Uterus (tissue), 2 donors: ENCODE measurements around the gene SCN1B.

ENCODE experiments used
- POLR2A ChIP-seq, 2 donors: fragments of 450-650 bp; IDR thresholded peaks; one replicate each; pipeline ENCODE4 v1.6.1; 2016; ENCODE audit warnings: antibody characterized with exemption in 2 of 2, mild to moderate bottlenecking in 1 of 2, moderate library complexity in 1 of 2
- TF ChIP-seq, protein P1 (sequence below), 4 experiments: fragments of 200-600 bp in 2 of 4; fragments of 450-650 bp in 2 of 4; sonication (generic) in 2 of 4; IDR thresholded peaks; one replicate each; pipeline ENCODE4 v1.5.1; 2016 to 2019; ENCODE audit warnings: antibody characterized with exemption in 4 of 4, mild to moderate bottlenecking in 2 of 4, moderate library complexity in 1 of 4

DNA sequence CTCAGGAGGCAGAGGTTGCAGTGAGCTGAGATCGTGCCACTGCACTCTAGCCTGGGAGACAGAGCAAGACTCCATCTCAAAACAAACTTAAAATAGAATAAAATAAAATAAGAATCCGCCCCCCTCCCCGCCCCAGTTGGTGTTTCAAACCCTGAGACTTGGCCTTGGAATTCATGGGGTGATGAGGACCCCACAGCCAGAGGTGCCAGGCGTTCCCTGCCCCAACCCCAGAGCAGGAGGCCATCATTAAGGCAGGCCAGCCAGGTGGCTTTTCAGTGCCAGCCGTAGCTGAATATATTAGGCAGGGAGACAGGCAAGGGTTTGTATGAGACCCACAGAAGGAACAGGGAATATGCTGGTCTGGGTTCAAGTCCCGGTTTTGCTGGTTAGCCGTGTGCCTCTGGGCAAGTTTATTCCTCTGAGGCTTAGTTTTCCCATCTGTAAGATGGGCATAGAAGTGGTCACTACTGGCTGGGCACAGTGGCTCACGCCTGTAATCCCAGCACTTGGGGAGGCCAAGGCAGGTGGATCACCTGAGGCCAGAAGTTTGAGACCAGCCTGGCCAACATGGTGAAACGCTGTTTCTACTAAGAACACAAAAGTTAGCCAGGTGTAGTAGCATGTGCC lies 23.5 kb downstream of the SCN1B start:
- TF ChIP-seq, protein P1, sequence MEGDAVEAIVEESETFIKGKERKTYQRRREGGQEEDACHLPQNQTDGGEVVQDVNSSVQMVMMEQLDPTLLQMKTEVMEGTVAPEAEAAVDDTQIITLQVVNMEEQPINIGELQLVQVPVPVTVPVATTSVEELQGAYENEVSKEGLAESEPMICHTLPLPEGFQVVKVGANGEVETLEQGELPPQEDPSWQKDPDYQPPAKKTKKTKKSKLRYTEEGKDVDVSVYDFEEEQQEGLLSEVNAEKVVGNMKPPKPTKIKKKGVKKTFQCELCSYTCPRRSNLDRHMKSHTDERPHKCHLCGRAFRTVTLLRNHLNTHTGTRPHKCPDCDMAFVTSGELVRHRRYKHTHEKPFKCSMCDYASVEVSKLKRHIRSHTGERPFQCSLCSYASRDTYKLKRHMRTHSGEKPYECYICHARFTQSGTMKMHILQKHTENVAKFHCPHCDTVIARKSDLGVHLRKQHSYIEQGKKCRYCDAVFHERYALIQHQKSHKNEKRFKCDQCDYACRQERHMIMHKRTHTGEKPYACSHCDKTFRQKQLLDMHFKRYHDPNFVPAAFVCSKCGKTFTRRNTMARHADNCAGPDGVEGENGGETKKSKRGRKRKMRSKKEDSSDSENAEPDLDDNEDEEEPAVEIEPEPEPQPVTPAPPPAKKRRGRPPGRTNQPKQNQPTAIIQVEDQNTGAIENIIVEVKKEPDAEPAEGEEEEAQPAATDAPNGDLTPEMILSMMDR (IDR thresholded peaks at IDR 0.05), result no peak
- no peak for TF ChIP-seq POLR2A (IDR thresholded peaks at IDR 0.05)
